T-helper 1 cell treated with Interleukin-12 subunit alpha and Interleukin-12 subunit beta and Interleukin-4 antibody, amounts not matched to agents 30 μg/mL and 1 μg/mL, for 36 hours (primary cell): ENCODE results near the gene TMEM44.

Experiments used
- H3K27ac Mint-ChIP-seq: one replicate; pipeline ENCODE4 v1.8.0; 2021; ENCODE audit warnings: mild to moderate bottlenecking, mixed read lengths
- H3K27me3 Mint-ChIP-seq: one replicate; pipeline ENCODE4 v1.8.0; 2021; ENCODE audit warnings: low read depth, mixed read lengths
- H3K36me3 Mint-ChIP-seq: one replicate; pipeline ENCODE4 v1.8.0; 2021; ENCODE audit warnings: low read depth, mixed read lengths
- H3K4me1 Mint-ChIP-seq: one replicate; pipeline ENCODE4 v1.8.0; 2021; ENCODE audit warnings: low read depth, mixed read lengths
- H3K4me3 Mint-ChIP-seq: one replicate; pipeline ENCODE4 v1.8.0; 2021; ENCODE audit warnings: mild to moderate bottlenecking, moderate library complexity, mixed read lengths
- H3K9me3 Mint-ChIP-seq: one replicate; pipeline ENCODE4 v1.8.0; 2021; ENCODE audit warnings: mixed read lengths

The TMEM44 gene

GRCh38 chr3:194587438-194587931, 45.7 kb downstream of the TMEM44 start:
- H3K27ac Mint-ChIP-seq = no peak overlapping the region
- no peak overlapping the region for H3K4me3 Mint-ChIP-seq
- H3K27me3 Mint-ChIP-seq = no peaks in the 10 kb centered on the region
- peaks cover 23% of the 10 kb centered on the region for H3K4me1 Mint-ChIP-seq
- no peaks in the 10 kb centered on the region for H3K9me3 Mint-ChIP-seq
- H3K36me3 Mint-ChIP-seq = peaks cover 10% of the 10 kb centered on the region

- Mint-ChIP-seq H3K9me3 (no peaks in the 10 kb centered on the region), H3K27me3 (no peaks in the 10 kb centered on the region), H3K4me3 (no peak overlapping the region), H3K4me1 (peaks cover 23% of the 10 kb centered on the region), H3K36me3 (peaks cover 10% of the 10 kb centered on the region), H3K27ac (peak overlapping the region; percentile 1)
Observed at GRCh38 chr3:194586836-194587235, 46.4 kb downstream of the TMEM44 start.

GRCh38 chr3:194585880-194586281, 47.3 kb downstream of the TMEM44 start:
- peak overlapping the region; percentile 48 for H3K4me3 Mint-ChIP-seq
- peaks cover 23% of the 10 kb centered on the region for H3K4me1 Mint-ChIP-seq
- peaks cover 10% of the 10 kb centered on the region for H3K36me3 Mint-ChIP-seq
- H3K27me3 Mint-ChIP-seq = no peaks in the 10 kb centered on the region
- peak overlapping the region; percentile 63 for H3K27ac Mint-ChIP-seq
- H3K9me3 Mint-ChIP-seq = no peaks in the 10 kb centered on the region

- peaks cover 10% of the 10 kb centered on the region for H3K36me3 Mint-ChIP-seq
- H3K4me1 Mint-ChIP-seq = peaks cover 23% of the 10 kb centered on the region
- peak overlapping the region; percentile 97 for H3K4me3 Mint-ChIP-seq
- no peaks in the 10 kb centered on the region for H3K27me3 Mint-ChIP-seq
- no peaks in the 10 kb centered on the region for H3K9me3 Mint-ChIP-seq
- peak overlapping the region; percentile 97 for H3K27ac Mint-ChIP-seq
Observed at GRCh38 chr3:194584866-194585265, 48.4 kb downstream of the TMEM44 start.

- peak overlapping the region; percentile 97 for H3K27ac Mint-ChIP-seq
- H3K27me3 Mint-ChIP-seq = no peaks in the 10 kb centered on the region
- peak overlapping the region; percentile 97 for H3K4me3 Mint-ChIP-seq
- H3K4me1 Mint-ChIP-seq = peaks cover 23% of the 10 kb centered on the region
- peaks cover 10% of the 10 kb centered on the region for H3K36me3 Mint-ChIP-seq
- no peaks in the 10 kb centered on the region for H3K9me3 Mint-ChIP-seq
Observed at GRCh38 chr3:194584320-194584776, 48.9 kb downstream of the TMEM44 start.

- Mint-ChIP-seq H3K36me3 (peaks cover 10% of the 10 kb centered on the region), H3K27ac (peak overlapping the region; percentile 18), H3K9me3 (no peaks in the 10 kb centered on the region), H3K4me1 (peaks cover 23% of the 10 kb centered on the region), H3K4me3 (peak overlapping the region; percentile 47), H3K27me3 (no peaks in the 10 kb centered on the region)
Observed at GRCh38 chr3:194582196-194582905, 50.9 kb downstream of the TMEM44 start.

- no peaks in the 10 kb centered on the region for H3K9me3 Mint-ChIP-seq
- peaks cover 3% of the 10 kb centered on the region for H3K4me1 Mint-ChIP-seq
- H3K36me3 Mint-ChIP-seq = peaks cover 1% of the 10 kb centered on the region
- no peak overlapping the region for H3K27ac Mint-ChIP-seq
- H3K4me3 Mint-ChIP-seq = no peak overlapping the region
- H3K27me3 Mint-ChIP-seq = no peaks in the 10 kb centered on the region
Observed at GRCh38 chr3:194579091-194579606, 54.1 kb downstream of the TMEM44 start.

- H3K4me3 Mint-ChIP-seq = no peak overlapping the region
- peaks cover 5% of the 10 kb centered on the region for H3K27me3 Mint-ChIP-seq
- H3K36me3 Mint-ChIP-seq = no peaks in the 10 kb centered on the region
- H3K4me1 Mint-ChIP-seq = peaks cover 2% of the 10 kb centered on the region
- no peaks in the 10 kb centered on the region for H3K9me3 Mint-ChIP-seq
- H3K27ac Mint-ChIP-seq = no peak overlapping the region
Observed at GRCh38 chr3:194577986-194578905, 55.0 kb downstream of the TMEM44 start.

GRCh38 chr3:194575484-194576210, 57.6 kb downstream of the TMEM44 start:
- Mint-ChIP-seq H3K9me3 (no peaks in the 10 kb centered on the region), H3K27me3 (peaks cover 24% of the 10 kb centered on the region), H3K36me3 (no peaks in the 10 kb centered on the region), H3K4me3 (no peak overlapping the region), H3K4me1 (peaks cover 5% of the 10 kb centered on the region), H3K27ac (no peak overlapping the region)

- Mint-ChIP-seq H3K4me1 (peaks cover 5% of the 10 kb centered on the region), H3K4me3 (no peak overlapping the region), H3K36me3 (no peaks in the 10 kb centered on the region), H3K9me3 (no peaks in the 10 kb centered on the region), H3K27ac (no peak overlapping the region), H3K27me3 (peaks cover 24% of the 10 kb centered on the region)
Observed at GRCh38 chr3:194574639-194575483, 58.4 kb downstream of the TMEM44 start.

GRCh38 chr3:194573680-194574437, 59.4 kb downstream of the TMEM44 start:
- Mint-ChIP-seq H3K4me3 (no peak overlapping the region), H3K36me3 (no peaks in the 10 kb centered on the region), H3K9me3 (no peaks in the 10 kb centered on the region), H3K27me3 (peaks cover 24% of the 10 kb centered on the region), H3K27ac (no peak overlapping the region), H3K4me1 (peaks cover 5% of the 10 kb centered on the region)

- Mint-ChIP-seq H3K36me3 (no peaks in the 10 kb centered on the region), H3K27me3 (peaks cover 24% of the 10 kb centered on the region), H3K27ac (no peak overlapping the region), H3K4me3 (no peak overlapping the region), H3K4me1 (peaks cover 5% of the 10 kb centered on the region), H3K9me3 (no peaks in the 10 kb centered on the region)
Observed at GRCh38 chr3:194572944-194573491, 60.2 kb downstream of the TMEM44 start.
